GM23338 (cell line): Measurements from ENCODE around the gene KATNAL1. TPM values are rescaled to one million over a fixed set of nuclear protein-coding genes. Genes with fewer than 3 reads are reported as not detected.

Experiments
- ATAC-seq: fragments of 200-7000 bp; cut with Tn5 transposase; 3 replicates; pipeline ENCODE4 v1.9.1; 2020
- DNase-seq: peaks from one replicate; pipeline ENCODE4 v3.0.0-alpha.2; 2015; ENCODE audit warnings: low spot score
- H2AFZ ChIP-seq: fragments of 200-600 bp; sonication (generic); 2 replicates; pipeline ENCODE4 v1.8.0; 2016; ENCODE audit warnings: antibody characterized with exemption, mild to moderate bottlenecking, moderate library complexity
- H3F3A ChIP-seq: fragments of 200-600 bp; sonication (generic); replicated peaks from 2 replicates; pipeline ENCODE4 v1.8.0; 2017; ENCODE audit warnings: antibody characterized with exemption, mixed run types, low read depth
- H3K27ac ChIP-seq: fragments of 200-600 bp; sonication (generic); 2 replicates; pipeline ENCODE4 v1.6.1; 2016; ENCODE audit warnings: low read depth
- H3K27me3 ChIP-seq: fragments of 200-600 bp; sonication (generic); 2 replicates; pipeline ENCODE4 v1.8.0; 2016; ENCODE audit warnings: mild to moderate bottlenecking, mixed run types, moderate library complexity; ENCODE audit not compliant: insufficient read depth
- H3K36me3 ChIP-seq: fragments of 200-600 bp; sonication (generic); 2 replicates; pipeline ENCODE4 v1.8.0; 2016; ENCODE audit warnings: mild to moderate bottlenecking; ENCODE audit not compliant: insufficient read depth
- H3K4me1 ChIP-seq: fragments of 200-600 bp; sonication (generic); 2 replicates; pipeline ENCODE4 v1.8.0; 2016; ENCODE audit warnings: mild to moderate bottlenecking, moderate library complexity; ENCODE audit not compliant: insufficient read depth
- H3K4me2 ChIP-seq: fragments of 200-600 bp; sonication (generic); 2 replicates; pipeline ENCODE4 v1.7.1; 2017; ENCODE audit warnings: mixed run types
- H3K4me3 ChIP-seq: fragments of 200-600 bp; sonication (generic); 2 replicates; pipeline ENCODE4 v1.6.1; 2016; ENCODE audit warnings: mixed run types
- H3K79me2 ChIP-seq: fragments of 200-600 bp; sonication (generic); replicated peaks from 2 replicates; pipeline ENCODE4 v1.8.0; 2017; ENCODE audit warnings: mild to moderate bottlenecking; ENCODE audit not compliant: insufficient read depth
- H3K9me2 ChIP-seq: fragments of 200-600 bp; sonication (generic); 2 replicates; pipeline ENCODE4 v1.8.0; 2017; ENCODE audit not compliant: insufficient read depth
- H4K20me1 ChIP-seq: fragments of 200-600 bp; sonication (generic); replicated peaks from 2 replicates; pipeline ENCODE4 v1.8.0; 2017; ENCODE audit warnings: mild to moderate bottlenecking; ENCODE audit not compliant: insufficient read depth
- H3K27ac Mint-ChIP-seq: 2 replicates; pipeline ENCODE4 v1.8.0; 2020; ENCODE audit warnings: inconsistent platforms, mild to moderate bottlenecking, moderate library complexity, mixed read lengths
- H3K27me3 Mint-ChIP-seq: 3 replicates; pipeline ENCODE4 v1.8.0; 2022; ENCODE audit warnings: low read depth, mild to moderate bottlenecking, moderate library complexity, mixed read lengths, inconsistent platforms; ENCODE audit not compliant: insufficient read depth, poor library complexity
- H3K36me3 Mint-ChIP-seq: 3 replicates; pipeline ENCODE4 v1.8.0; 2021; ENCODE audit warnings: low read depth, mild to moderate bottlenecking, inconsistent platforms, moderate library complexity, mixed read lengths
- H3K4me1 Mint-ChIP-seq: 3 replicates; pipeline ENCODE4 v1.8.0; 2020; ENCODE audit warnings: mild to moderate bottlenecking, inconsistent platforms, mixed read lengths
- H3K4me3 Mint-ChIP-seq: 3 replicates; pipeline ENCODE4 v1.8.0; 2021; ENCODE audit warnings: moderate library complexity, mild to moderate bottlenecking, inconsistent platforms, mixed read lengths
- H3K9me3 Mint-ChIP-seq: 3 replicates; pipeline ENCODE4 v1.8.0; 2020; ENCODE audit warnings: moderate library complexity, mild to moderate bottlenecking, inconsistent platforms, mixed read lengths
- CREB1 ChIP-seq: fragments of 250-450 bp; sonication (Bioruptor Pico); IDR thresholded peaks from 2 replicates; pipeline ENCODE4 v1.5.0; 2020; ENCODE audit warnings: low read depth, mild to moderate bottlenecking, moderate library complexity
- ETS1 ChIP-seq: IDR thresholded peaks from 2 replicates; pipeline ENCODE4 v1.6.1; 2016; ENCODE audit warnings: antibody characterized with exemption
- EZH2 ChIP-seq: fragments of 200-600 bp; sonication (generic); IDR thresholded peaks from one replicate; pipeline ENCODE4 v1.8.0; 2017; ENCODE audit warnings: antibody characterized with exemption, mild to moderate bottlenecking, low read depth; ENCODE audit not compliant: unreplicated experiment
- EZH2phosphoT487 ChIP-seq: fragments of 200-600 bp; sonication (generic); IDR thresholded peaks from one replicate; pipeline ENCODE4 v1.8.1; 2018; ENCODE audit warnings: antibody characterized with exemption; ENCODE audit not compliant: unreplicated experiment
- JUNB ChIP-seq: IDR thresholded peaks from one replicate; pipeline ENCODE4 v1.6.1; 2016; ENCODE audit warnings: antibody characterized with exemption; ENCODE audit not compliant: unreplicated experiment
- NANOG ChIP-seq: IDR thresholded peaks from 2 replicates; pipeline ENCODE4 v1.6.1; 2016; ENCODE audit warnings: antibody characterized with exemption, borderline replicate concordance
- POLR2AphosphoS5 ChIP-seq: IDR thresholded peaks from 2 replicates; pipeline ENCODE4 v1.6.1; 2016; ENCODE audit warnings: antibody characterized with exemption, low read depth
- REST ChIP-seq: IDR thresholded peaks from one replicate; pipeline ENCODE4 v1.6.1; 2018; ENCODE audit warnings: antibody characterized with exemption; ENCODE audit not compliant: unreplicated experiment
- STAT1 ChIP-seq: IDR thresholded peaks from one replicate; pipeline ENCODE4 v1.6.1; 2016; ENCODE audit warnings: antibody characterized with exemption; ENCODE audit not compliant: unreplicated experiment
- ZNF114 ChIP-seq: fragments of 250-450 bp; sonication (Bioruptor Pico); IDR thresholded peaks from 2 replicates; pipeline ENCODE4 v1.5.0; 2020; ENCODE audit warnings: mild to moderate bottlenecking, moderate library complexity
- ZNF331 ChIP-seq: fragments of 250-450 bp; sonication (Bioruptor Pico); IDR thresholded peaks from 2 replicates; pipeline ENCODE4 v1.5.0; 2020; ENCODE audit warnings: low read depth, mild to moderate bottlenecking, moderate library complexity
- polyA plus RNA-seq: library from polyadenylated mRNA; unstranded; fragments of >200 nt; fragmentation: Nextera tagmentation; extraction: Ambion mirVana; gene quantifications from 2 replicates; pipeline ENCODE4 v1.2.1, GENCODE V29; 2016
- total RNA-seq: library from RNA; depleted of rRNA; stranded (reverse); fragments of >200 nt; shearing (Covaris generic); gene quantifications from 2 replicates; pipeline ENCODE4 v1.2.3, GENCODE V29; 2014
- TF ChIP-seq, protein P1 (sequence below): fragments of 250-450 bp; sonication (Bioruptor Pico); IDR thresholded peaks from 2 replicates; pipeline ENCODE4 v1.5.0; 2020; ENCODE audit warnings: mild to moderate bottlenecking, moderate library complexity
- TF ChIP-seq, protein P2 (sequence below), 2 experiments: fragments of 200-600 bp in 1 of 2; sonication (generic) in 1 of 2; conservative IDR thresholded peaks; 2 replicates each; pipeline versions ENCODE4 v1.5.1 to v1.6.1; 2016 to 2017; ENCODE audit warnings: antibody characterized with exemption in 2 of 2, low read depth in 2 of 2, mild to moderate bottlenecking in 2 of 2, moderate library complexity in 1 of 2

Gene KATNAL1
- total and polyA plus RNA-seq, 2 experiments from 2014 or later, result 6.1 to 11.5 TPM

- H4K20me1 ChIP-seq, result no peaks in the 10 kb centered on the region
Measured at GRCh38 chr13:30255696-30256095, 51.7 kb downstream of the KATNAL1 start.

More at GRCh38 chr13:30255696-30256095, 51.7 kb downstream of the KATNAL1 start:
- H3K4me3 Mint-ChIP-seq, result no peak overlapping the region
- DNase-seq (no peak), ATAC-seq (no peak)
- peaks cover 11% of the 10 kb centered on the region; the same call in 2 of the 3 replicates for H3K4me1 Mint-ChIP-seq
- no peak overlapping the region for H3K27ac ChIP-seq
- H3K4me2 ChIP-seq, result no peak overlapping the region
- H3K27me3 Mint-ChIP-seq, result no peaks in the 10 kb centered on the region
- 0 out of 2 replicates have a peak, but pooled peaks cover 6% of the 10 kb centered on the region for H3K79me2 ChIP-seq
- H3K36me3 ChIP-seq, result no peaks in the 10 kb centered on the region; the same call in 1 of the 2 replicates
- H3K4me3 ChIP-seq, result no peak overlapping the region
- H3K27me3 ChIP-seq, result no peaks in the 10 kb centered on the region
- H3K27ac Mint-ChIP-seq, result no peak overlapping the region
- H3F3A ChIP-seq, result no peaks in the 10 kb centered on the region
- no peak for TF ChIP-seq ZNF331 (CRISPR knock-in tag)
- no peak for TF ChIP-seq JUNB
- TF ChIP-seq ETS1, result no peak
- no peak for TF ChIP-seq STAT1
- TF ChIP-seq, protein P1, sequence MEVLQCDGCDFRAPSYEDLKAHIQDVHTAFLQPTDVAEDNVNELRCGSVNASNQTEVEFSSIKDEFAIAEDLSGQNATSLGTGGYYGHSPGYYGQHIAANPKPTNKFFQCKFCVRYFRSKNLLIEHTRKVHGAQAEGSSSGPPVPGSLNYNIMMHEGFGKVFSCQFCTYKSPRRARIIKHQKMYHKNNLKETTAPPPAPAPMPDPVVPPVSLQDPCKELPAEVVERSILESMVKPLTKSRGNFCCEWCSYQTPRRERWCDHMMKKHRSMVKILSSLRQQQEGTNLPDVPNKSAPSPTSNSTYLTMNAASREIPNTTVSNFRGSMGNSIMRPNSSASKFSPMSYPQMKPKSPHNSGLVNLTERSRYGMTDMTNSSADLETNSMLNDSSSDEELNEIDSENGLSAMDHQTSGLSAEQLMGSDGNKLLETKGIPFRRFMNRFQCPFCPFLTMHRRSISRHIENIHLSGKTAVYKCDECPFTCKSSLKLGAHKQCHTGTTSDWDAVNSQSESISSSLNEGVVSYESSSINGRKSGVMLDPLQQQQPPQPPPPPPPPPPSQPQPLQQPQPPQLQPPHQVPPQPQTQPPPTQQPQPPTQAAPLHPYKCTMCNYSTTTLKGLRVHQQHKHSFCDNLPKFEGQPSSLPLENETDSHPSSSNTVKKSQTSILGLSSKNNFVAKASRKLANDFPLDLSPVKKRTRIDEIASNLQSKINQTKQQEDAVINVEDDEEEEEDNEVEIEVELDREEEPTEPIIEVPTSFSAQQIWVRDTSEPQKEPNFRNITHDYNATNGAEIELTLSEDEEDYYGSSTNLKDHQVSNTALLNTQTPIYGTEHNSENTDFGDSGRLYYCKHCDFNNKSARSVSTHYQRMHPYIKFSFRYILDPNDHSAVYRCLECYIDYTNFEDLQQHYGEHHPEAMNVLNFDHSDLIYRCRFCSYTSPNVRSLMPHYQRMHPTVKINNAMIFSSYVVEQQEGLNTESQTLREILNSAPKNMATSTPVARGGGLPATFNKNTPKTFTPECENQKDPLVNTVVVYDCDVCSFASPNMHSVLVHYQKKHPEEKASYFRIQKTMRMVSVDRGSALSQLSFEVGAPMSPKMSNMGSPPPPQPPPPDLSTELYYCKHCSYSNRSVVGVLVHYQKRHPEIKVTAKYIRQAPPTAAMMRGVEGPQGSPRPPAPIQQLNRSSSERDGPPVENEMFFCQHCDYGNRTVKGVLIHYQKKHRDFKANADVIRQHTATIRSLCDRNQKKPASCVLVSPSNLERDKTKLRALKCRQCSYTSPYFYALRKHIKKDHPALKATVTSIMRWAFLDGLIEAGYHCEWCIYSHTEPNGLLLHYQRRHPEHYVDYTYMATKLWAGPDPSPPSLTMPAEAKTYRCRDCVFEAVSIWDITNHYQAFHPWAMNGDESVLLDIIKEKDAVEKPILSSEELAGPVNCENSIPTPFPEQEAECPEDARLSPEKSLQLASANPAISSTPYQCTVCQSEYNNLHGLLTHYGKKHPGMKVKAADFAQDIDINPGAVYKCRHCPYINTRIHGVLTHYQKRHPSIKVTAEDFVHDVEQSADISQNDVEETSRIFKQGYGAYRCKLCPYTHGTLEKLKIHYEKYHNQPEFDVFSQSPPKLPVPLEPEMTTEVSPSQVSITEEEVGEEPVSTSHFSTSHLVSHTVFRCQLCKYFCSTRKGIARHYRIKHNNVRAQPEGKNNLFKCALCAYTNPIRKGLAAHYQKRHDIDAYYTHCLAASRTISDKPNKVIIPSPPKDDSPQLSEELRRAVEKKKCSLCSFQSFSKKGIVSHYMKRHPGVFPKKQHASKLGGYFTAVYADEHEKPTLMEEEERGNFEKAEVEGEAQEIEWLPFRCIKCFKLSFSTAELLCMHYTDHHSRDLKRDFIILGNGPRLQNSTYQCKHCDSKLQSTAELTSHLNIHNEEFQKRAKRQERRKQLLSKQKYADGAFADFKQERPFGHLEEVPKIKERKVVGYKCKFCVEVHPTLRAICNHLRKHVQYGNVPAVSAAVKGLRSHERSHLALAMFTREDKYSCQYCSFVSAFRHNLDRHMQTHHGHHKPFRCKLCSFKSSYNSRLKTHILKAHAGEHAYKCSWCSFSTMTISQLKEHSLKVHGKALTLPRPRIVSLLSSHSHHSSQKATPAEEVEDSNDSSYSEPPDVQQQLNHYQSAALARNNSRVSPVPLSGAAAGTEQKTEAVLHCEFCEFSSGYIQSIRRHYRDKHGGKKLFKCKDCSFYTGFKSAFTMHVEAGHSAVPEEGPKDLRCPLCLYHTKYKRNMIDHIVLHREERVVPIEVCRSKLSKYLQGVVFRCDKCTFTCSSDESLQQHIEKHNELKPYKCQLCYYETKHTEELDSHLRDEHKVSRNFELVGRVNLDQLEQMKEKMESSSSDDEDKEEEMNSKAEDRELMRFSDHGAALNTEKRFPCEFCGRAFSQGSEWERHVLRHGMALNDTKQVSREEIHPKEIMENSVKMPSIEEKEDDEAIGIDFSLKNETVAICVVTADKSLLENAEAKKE, result no peak
- TF ChIP-seq, protein P2, sequence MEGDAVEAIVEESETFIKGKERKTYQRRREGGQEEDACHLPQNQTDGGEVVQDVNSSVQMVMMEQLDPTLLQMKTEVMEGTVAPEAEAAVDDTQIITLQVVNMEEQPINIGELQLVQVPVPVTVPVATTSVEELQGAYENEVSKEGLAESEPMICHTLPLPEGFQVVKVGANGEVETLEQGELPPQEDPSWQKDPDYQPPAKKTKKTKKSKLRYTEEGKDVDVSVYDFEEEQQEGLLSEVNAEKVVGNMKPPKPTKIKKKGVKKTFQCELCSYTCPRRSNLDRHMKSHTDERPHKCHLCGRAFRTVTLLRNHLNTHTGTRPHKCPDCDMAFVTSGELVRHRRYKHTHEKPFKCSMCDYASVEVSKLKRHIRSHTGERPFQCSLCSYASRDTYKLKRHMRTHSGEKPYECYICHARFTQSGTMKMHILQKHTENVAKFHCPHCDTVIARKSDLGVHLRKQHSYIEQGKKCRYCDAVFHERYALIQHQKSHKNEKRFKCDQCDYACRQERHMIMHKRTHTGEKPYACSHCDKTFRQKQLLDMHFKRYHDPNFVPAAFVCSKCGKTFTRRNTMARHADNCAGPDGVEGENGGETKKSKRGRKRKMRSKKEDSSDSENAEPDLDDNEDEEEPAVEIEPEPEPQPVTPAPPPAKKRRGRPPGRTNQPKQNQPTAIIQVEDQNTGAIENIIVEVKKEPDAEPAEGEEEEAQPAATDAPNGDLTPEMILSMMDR (conservative IDR thresholded peaks at IDR 0.05; ENCODE audit: low read depth in 2 of 2), result no peak
- no peak for TF ChIP-seq EZH2
- no peak for TF ChIP-seq CREB1 (CRISPR knock-in tag)
- TF ChIP-seq REST, result no peak
- TF ChIP-seq ZNF114, result no peak
- no peak for TF ChIP-seq EZH2phosphoT487
- TF ChIP-seq NANOG, result no peak
- TF ChIP-seq POLR2AphosphoS5, result no peak
- H2AFZ ChIP-seq, result no peak overlapping the region
- H3K9me2 ChIP-seq, result no peaks in the 10 kb centered on the region
- peaks cover 19% of the 10 kb centered on the region; the same call in 2 of the 3 replicates for H3K36me3 Mint-ChIP-seq
- H3K4me1 ChIP-seq, result peaks cover 11% of the 10 kb centered on the region; the same call in 1 of the 2 replicates
- peaks cover 13% of the 10 kb centered on the region for H3K9me3 Mint-ChIP-seq
